Calu3 (cell line): Measurements from ENCODE around the gene B4GALNT3. TPM values are rescaled to one million over a fixed set of nuclear protein-coding genes. Genes with fewer than 3 reads are reported as not detected.

Experiments used
- BruUV-seq: library from RNA; stranded (reverse); fragments of 400-500 nt; replicated peaks from 2 replicates; lab custom pipeline; 2021; lab: Mats Ljungman, UMichigan
- CTCF ChIA-PET: fragments of 300-600 bp; sonication (Branson Sonifier 250); formaldehyde crosslinking; loops from one replicate; lab custom pipeline; 2022; ENCODE audit warnings: antibody characterized with exemption; lab: Charles Lee
- DNase-seq: peaks from one replicate; pipeline ENCODE4 v3.0.0; 2022
- H3K27ac Mint-ChIP-seq: one replicate; pipeline ENCODE4 v1.8.0; 2022; ENCODE audit warnings: mixed read lengths; ENCODE audit not compliant: unreplicated experiment
- H3K27me3 Mint-ChIP-seq: one replicate; pipeline ENCODE4 v1.8.0; 2022; ENCODE audit warnings: mixed read lengths; ENCODE audit not compliant: unreplicated experiment
- H3K36me3 Mint-ChIP-seq: one replicate; pipeline ENCODE4 v1.8.0; 2022; ENCODE audit warnings: mild to moderate bottlenecking, moderate library complexity, mixed read lengths; ENCODE audit not compliant: insufficient read depth, unreplicated experiment
- H3K4me1 Mint-ChIP-seq: one replicate; pipeline ENCODE4 v1.8.0; 2022; ENCODE audit warnings: mild to moderate bottlenecking, low read depth, mixed read lengths; ENCODE audit not compliant: unreplicated experiment
- H3K4me3 Mint-ChIP-seq: one replicate; pipeline ENCODE4 v1.8.0; 2022; ENCODE audit warnings: mild to moderate bottlenecking, low read depth, moderate library complexity, mixed read lengths; ENCODE audit not compliant: unreplicated experiment
- H3K9me3 Mint-ChIP-seq: one replicate; pipeline ENCODE4 v1.8.0; 2022; ENCODE audit warnings: low read depth, mixed read lengths; ENCODE audit not compliant: unreplicated experiment
- intact Hi-C: fragments of 100-400 bp; cut with micrococcal nuclease; formaldehyde crosslinking; loops from one replicate; pipeline ENCODE4 v1.10.0; 2022; ENCODE audit not compliant: unreplicated experiment
- total RNA-seq: library from RNA; stranded (reverse); gene quantifications from 2 replicates; pipeline ENCODE4 v1.2.3, GENCODE V29; 2022
- TF ChIP-seq, protein P1 (sequence below): fragments of 200-600 bp; IDR thresholded peaks from one replicate; pipeline ENCODE4 v1.8.0; 2022; ENCODE audit warnings: antibody characterized with exemption; ENCODE audit not compliant: unreplicated experiment

Gene B4GALNT3
- total RNA-seq, 1 experiment from 2014 or later, result 19.3 TPM

- Mint-ChIP-seq H3K36me3 (peaks cover 5% of the 10 kb centered on the region), H3K27ac (no peak overlapping the region), H3K4me3 (no peak overlapping the region), H3K4me1 (no peaks in the 10 kb centered on the region), H3K9me3 (no peaks in the 10 kb centered on the region), H3K27me3 (peaks cover 43% of the 10 kb centered on the region)
- CTCF ChIA-PET, result no interaction called here
- intact Hi-C loops, result no loop called here
- TF ChIP-seq, protein P1, sequence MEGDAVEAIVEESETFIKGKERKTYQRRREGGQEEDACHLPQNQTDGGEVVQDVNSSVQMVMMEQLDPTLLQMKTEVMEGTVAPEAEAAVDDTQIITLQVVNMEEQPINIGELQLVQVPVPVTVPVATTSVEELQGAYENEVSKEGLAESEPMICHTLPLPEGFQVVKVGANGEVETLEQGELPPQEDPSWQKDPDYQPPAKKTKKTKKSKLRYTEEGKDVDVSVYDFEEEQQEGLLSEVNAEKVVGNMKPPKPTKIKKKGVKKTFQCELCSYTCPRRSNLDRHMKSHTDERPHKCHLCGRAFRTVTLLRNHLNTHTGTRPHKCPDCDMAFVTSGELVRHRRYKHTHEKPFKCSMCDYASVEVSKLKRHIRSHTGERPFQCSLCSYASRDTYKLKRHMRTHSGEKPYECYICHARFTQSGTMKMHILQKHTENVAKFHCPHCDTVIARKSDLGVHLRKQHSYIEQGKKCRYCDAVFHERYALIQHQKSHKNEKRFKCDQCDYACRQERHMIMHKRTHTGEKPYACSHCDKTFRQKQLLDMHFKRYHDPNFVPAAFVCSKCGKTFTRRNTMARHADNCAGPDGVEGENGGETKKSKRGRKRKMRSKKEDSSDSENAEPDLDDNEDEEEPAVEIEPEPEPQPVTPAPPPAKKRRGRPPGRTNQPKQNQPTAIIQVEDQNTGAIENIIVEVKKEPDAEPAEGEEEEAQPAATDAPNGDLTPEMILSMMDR, result no peak
- DNase-seq, result no peak
- BruUV-seq, result no TSS peak
Observed at GRCh38 chr12:562634-563033, 102.9 kb downstream of the B4GALNT3 start.

GRCh38 chr12:563250-563781, 103.6 kb downstream of the B4GALNT3 start:
- BruUV-seq, result no TSS peak
- Mint-ChIP-seq H3K36me3 (peaks cover 5% of the 10 kb centered on the region), H3K27me3 (peaks cover 45% of the 10 kb centered on the region), H3K9me3 (no peaks in the 10 kb centered on the region), H3K4me3 (no peak overlapping the region), H3K4me1 (no peaks in the 10 kb centered on the region), H3K27ac (no peak overlapping the region)
- no peak for DNase-seq
- TF ChIP-seq, protein P1, result no peak
- intact Hi-C loops, result no loop called here
- CTCF ChIA-PET, result no interaction called here

GRCh38 chr12:563787-564298, 104.1 kb downstream of the B4GALNT3 start:
- no peaks in the 10 kb centered on the region for H3K9me3 Mint-ChIP-seq
- TF ChIP-seq, protein P1, result no peak
- no peak overlapping the region for H3K4me3 Mint-ChIP-seq
- no peak overlapping the region for H3K27ac Mint-ChIP-seq
- no TSS peak for BruUV-seq
- peaks cover 5% of the 10 kb centered on the region for H3K36me3 Mint-ChIP-seq
- no peaks in the 10 kb centered on the region for H3K4me1 Mint-ChIP-seq
- CTCF ChIA-PET, result no interaction called here
- intact Hi-C loops, result no loop called here
- peaks cover 40% of the 10 kb centered on the region for H3K27me3 Mint-ChIP-seq
- no peak for DNase-seq

DNA sequence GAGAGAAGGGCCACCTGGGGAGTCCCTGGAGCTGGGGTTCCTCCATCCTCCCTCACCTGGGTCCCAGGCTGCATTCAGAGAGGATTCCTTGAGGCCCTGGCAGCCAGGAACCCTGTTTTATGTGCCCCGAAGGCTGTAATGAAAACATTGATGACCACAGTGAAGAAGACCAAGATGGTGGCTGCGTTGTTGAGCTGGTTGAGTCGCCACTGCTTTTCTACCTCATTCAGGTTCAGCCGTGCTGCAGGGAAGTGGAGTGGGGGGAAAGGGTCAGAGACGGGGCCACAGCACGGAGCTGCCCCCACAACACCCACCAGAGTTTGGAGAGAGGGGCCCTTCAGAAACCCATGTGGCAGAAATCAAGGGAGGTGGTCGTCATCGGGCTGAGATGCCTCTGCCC, 105.4 kb downstream of the B4GALNT3 start:
- CTCF ChIA-PET, result no interaction called here
- TF ChIP-seq, protein P1, result no peak
- Mint-ChIP-seq H3K27me3 (peaks cover 27% of the 10 kb centered on the region), H3K4me3 (no peak overlapping the region), H3K27ac (no peak overlapping the region), H3K9me3 (no peaks in the 10 kb centered on the region), H3K4me1 (no peaks in the 10 kb centered on the region), H3K36me3 (peaks cover 6% of the 10 kb centered on the region)
- intact Hi-C loops, result no loop called here
- no peak for DNase-seq
- no TSS peak for BruUV-seq
